Left lung (tissue), 14 donors: Measurements from ENCODE around the gene UBE2D2. TPM values are rescaled to one million over a fixed set of nuclear protein-coding genes. Genes with fewer than 3 reads are reported as not detected.
"Not testable (repeated sequence)": the region's sequence is repeated elsewhere in the genome, so short reads cannot be mapped to it uniquely, and the experiment has no call there.

Experiments used
- ATAC-seq: fragments of 200-7000 bp; cut with Tn5 transposase; one replicate; pipeline ENCODE4 v1.9.1; 2020; ENCODE audit warnings: moderate library complexity
- DNase-seq, 4 donors: peaks; one replicate each; pipeline ENCODE4 v3.0.0-alpha.2; 2013 to 2020
- H3K27ac ChIP-seq, 2 donors: fragments of 200-600 bp; sonication (generic) in 1 of 2; one replicate each; pipeline versions ENCODE4 v1.5.0 to v1.8.0; 2020 to 2021
- H3K27me3 ChIP-seq, 2 donors: fragments of 200-600 bp; sonication (generic) in 1 of 2; one replicate each; pipeline versions ENCODE4 v1.5.0 to v1.8.0; 2020 to 2021
- H3K36me3 ChIP-seq, 2 donors: fragments of 200-600 bp; sonication (generic) in 1 of 2; one replicate each; pipeline versions ENCODE4 v1.5.0 to v1.8.0; 2020 to 2021
- H3K4me1 ChIP-seq, 2 donors: fragments of 200-600 bp; one replicate each; pipeline ENCODE4 v1.8.0; 2021
- H3K4me3 ChIP-seq, 2 donors: fragments of 200-600 bp; sonication (generic) in 1 of 2; one replicate each; pipeline versions ENCODE4 v1.5.0 to v1.8.0; 2020 to 2021; ENCODE audit warnings: mild to moderate bottlenecking in 1 of 2
- H3K9me3 ChIP-seq, 2 donors: fragments of 200-600 bp; sonication (generic) in 1 of 2; one replicate each; pipeline versions ENCODE4 v1.5.0 to v1.8.0; 2020 to 2021
- intact Hi-C, 2 donors: fragments of 100-400 bp; cut with DNase I; formaldehyde crosslinking; loops; one replicate each; pipeline versions ENCODE4 v1.11.2 to v1.14.2; 2022
- long read RNA-seq, 12 donors: library from polyadenylated mRNA in 2 of 12; unstranded in 2 of 12; transcript quantifications; one replicate each; pipeline ENCODE4 v2.0.0 and lab custom pipeline, GENCODE V29; 2019 to 2026
- polyA plus RNA-seq, 6 donors: library from polyadenylated mRNA; unstranded; fragments of 120-200 nt; gene quantifications; one replicate each; pipeline ENCODE4 v1.2.1, GENCODE V29; 2013; ENCODE audit not compliant: insufficient read length in 6 of 6
- total RNA-seq, 2 donors: library from RNA; stranded (reverse); fragmentation: NEBNext Ultra II Directional; extraction: Animal tissue kit (Norgen Biotek cat#: 25700); gene quantifications; one replicate each; pipeline ENCODE4 v1.2.1, GENCODE V29; 2021
- TF ChIP-seq, protein P1 (sequence below), 2 donors: fragments of 200-600 bp; sonication (generic) in 1 of 2; IDR thresholded peaks; one replicate each; pipeline versions ENCODE4 v1.5.0 to v1.8.0; 2021; ENCODE audit warnings: antibody characterized with exemption in 2 of 2
- donor health status: DM: no; HTN: yes; CAD: no.
- donor health status: DM: no; HTN: no; CAD: no.

The UBE2D2 gene
- total RNA-seq, result 100 to 1,000 TPM; 122 to 125 TPM
- 100 to 1,000 TPM; 141 to 160 (median 148) TPM for polyA plus RNA-seq
- long read RNA-seq, donor 1, transcript UBE2D2-202 (7 exons, 2,702 nt), result major isoform, 76 of 208 reads
- long read RNA-seq, donor 1, partial matches to known transcripts, result 120 of 208 reads
- long read RNA-seq, donor 1, other reads (novel, unspliced or antisense), result 9 of 208 reads
- long read RNA-seq, donor 2, transcript UBE2D2-202 (7 exons, 2,702 nt), result major isoform, 58 of 173 reads
- long read RNA-seq, donor 2, partial matches to known transcripts, result 98 of 173 reads
- long read RNA-seq, donor 2, other reads (novel, unspliced or antisense), result 16 of 173 reads
- long read RNA-seq, donor 3, transcript UBE2D2-202 (7 exons, 2,702 nt), result major isoform, 62 of 138 reads
- long read RNA-seq, donor 3, partial matches to known transcripts, result 62 of 138 reads
- long read RNA-seq, donor 3, other reads (novel, unspliced or antisense), result 14 of 138 reads
- long read RNA-seq, donor 4, transcript UBE2D2-202 (7 exons, 2,702 nt), result major isoform, 14 of 21 reads
- long read RNA-seq, donor 4, partial matches to known transcripts, result 3 of 21 reads
- long read RNA-seq, donor 4, other reads (novel, unspliced or antisense), result 4 of 21 reads
- long read RNA-seq, donor 5, transcript UBE2D2-202 (7 exons, 2,702 nt), result major isoform, 61 of 132 reads
- long read RNA-seq, donor 5, partial matches to known transcripts, result 63 of 132 reads
- long read RNA-seq, donor 5, other reads (novel, unspliced or antisense), result 5 of 132 reads
- long read RNA-seq, donor 6, transcript UBE2D2-202 (7 exons, 2,702 nt), result major isoform, 52 of 137 reads
- long read RNA-seq, donor 6, partial matches to known transcripts, result 72 of 137 reads
- long read RNA-seq, donor 6, other reads (novel, unspliced or antisense), result 13 of 137 reads
- long read RNA-seq, donor 7, transcript UBE2D2-202 (7 exons, 2,702 nt), result major isoform, 25 of 58 reads
- long read RNA-seq, donor 7, partial matches to known transcripts, result 32 of 58 reads
- long read RNA-seq, donor 7, other reads (novel, unspliced or antisense), result 0 of 58 reads
- long read RNA-seq, donor 8, transcript UBE2D2-202 (7 exons, 2,702 nt), result major isoform, 64 of 123 reads
- long read RNA-seq, donor 8, partial matches to known transcripts, result 47 of 123 reads
- long read RNA-seq, donor 8, other reads (novel, unspliced or antisense), result 10 of 123 reads
- long read RNA-seq, donor 9, result 0 reads
- long read RNA-seq, donor 10, transcript UBE2D2-202 (7 exons, 2,702 nt), result major isoform, 16 of 18 reads
- long read RNA-seq, donor 10, partial matches to known transcripts, result 1 of 18 reads
- long read RNA-seq, donor 10, other reads (novel, unspliced or antisense), result 1 of 18 reads
- long read RNA-seq, donor 11, transcript UBE2D2-202 (7 exons, 2,702 nt), result major isoform, 79 of 193 reads
- long read RNA-seq, donor 11, partial matches to known transcripts, result 105 of 193 reads
- long read RNA-seq, donor 11, other reads (novel, unspliced or antisense), result 7 of 193 reads
- long read RNA-seq, donor 12, transcript UBE2D2-202 (7 exons, 2,702 nt), result major isoform, 45 of 87 reads
- long read RNA-seq, donor 12, partial matches to known transcripts, result 42 of 87 reads
- long read RNA-seq, donor 12, other reads (novel, unspliced or antisense), result 0 of 87 reads

DNA sequence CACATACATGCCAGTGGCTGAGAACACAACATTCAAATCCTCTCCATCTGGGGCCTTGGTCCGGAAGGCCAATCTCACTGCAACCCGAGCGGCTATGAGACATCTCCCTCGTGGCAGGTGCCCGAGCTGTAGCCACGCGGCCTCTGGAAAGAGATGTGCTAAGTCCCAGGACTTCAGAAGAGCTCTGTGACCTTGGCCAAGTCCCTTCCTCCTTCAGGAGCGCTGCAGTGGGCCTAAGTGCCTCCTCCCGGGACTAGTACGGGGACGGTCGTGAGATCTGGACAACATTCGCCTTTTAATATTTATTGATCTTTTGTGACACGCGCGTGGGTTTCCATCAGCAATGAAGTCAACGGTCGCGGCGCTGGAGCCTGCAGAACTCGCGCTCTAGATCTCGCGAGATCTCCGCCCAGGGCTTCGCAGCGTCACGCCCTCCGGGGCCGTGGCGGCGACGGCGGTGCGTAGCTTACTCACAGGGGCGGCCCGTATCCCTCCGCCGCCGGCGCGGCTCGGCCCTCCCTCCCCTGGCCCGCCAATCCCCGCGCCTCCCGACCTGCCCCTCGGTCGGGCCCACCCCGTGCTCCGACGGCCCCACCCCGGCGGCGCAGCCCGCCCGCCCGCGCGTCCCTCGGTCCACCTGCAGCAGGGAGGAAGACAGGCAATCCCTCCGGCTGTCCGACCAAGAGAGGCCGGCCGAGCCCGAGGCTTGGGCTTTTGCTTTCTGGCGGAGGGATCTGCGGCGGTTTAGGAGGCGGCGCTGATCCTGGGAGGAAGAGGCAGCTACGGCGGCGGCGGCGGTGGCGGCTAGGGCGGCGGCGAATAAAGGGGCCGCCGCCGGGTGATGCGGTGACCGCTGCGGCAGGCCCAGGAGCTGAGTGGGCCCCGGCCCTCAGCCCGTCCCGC is at the start of gene UBE2D2:
Gene UBE2D2, plus strand, starts transcription at position 588 of the 903 bp plus-strand sequence. CDS start 453 bp downstream, outside the sequence.
- Histone ChIP-seq H3K4me3 (peak within 1 kb of the TSS; percentile 77 to 85), H3K27ac (peak within 1 kb of the TSS; percentile 94 to 97), H3K4me1 (peaks cover 25 to 43% of the 10 kb centered on the region in 2 donors), H3K9me3 (no peaks in the 10 kb centered on the region), H3K27me3 (no peaks in the 10 kb centered on the region), H3K36me3 (no peaks in the 10 kb centered on the region)
- peak; percentile 97 to 99 (median 98) for DNase-seq
- intact Hi-C loops, result no loop called here
- TF ChIP-seq, protein P1, sequence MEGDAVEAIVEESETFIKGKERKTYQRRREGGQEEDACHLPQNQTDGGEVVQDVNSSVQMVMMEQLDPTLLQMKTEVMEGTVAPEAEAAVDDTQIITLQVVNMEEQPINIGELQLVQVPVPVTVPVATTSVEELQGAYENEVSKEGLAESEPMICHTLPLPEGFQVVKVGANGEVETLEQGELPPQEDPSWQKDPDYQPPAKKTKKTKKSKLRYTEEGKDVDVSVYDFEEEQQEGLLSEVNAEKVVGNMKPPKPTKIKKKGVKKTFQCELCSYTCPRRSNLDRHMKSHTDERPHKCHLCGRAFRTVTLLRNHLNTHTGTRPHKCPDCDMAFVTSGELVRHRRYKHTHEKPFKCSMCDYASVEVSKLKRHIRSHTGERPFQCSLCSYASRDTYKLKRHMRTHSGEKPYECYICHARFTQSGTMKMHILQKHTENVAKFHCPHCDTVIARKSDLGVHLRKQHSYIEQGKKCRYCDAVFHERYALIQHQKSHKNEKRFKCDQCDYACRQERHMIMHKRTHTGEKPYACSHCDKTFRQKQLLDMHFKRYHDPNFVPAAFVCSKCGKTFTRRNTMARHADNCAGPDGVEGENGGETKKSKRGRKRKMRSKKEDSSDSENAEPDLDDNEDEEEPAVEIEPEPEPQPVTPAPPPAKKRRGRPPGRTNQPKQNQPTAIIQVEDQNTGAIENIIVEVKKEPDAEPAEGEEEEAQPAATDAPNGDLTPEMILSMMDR (IDR thresholded peaks at IDR 0.05), result no peak
- peak; percentile 96 for ATAC-seq

DNA sequence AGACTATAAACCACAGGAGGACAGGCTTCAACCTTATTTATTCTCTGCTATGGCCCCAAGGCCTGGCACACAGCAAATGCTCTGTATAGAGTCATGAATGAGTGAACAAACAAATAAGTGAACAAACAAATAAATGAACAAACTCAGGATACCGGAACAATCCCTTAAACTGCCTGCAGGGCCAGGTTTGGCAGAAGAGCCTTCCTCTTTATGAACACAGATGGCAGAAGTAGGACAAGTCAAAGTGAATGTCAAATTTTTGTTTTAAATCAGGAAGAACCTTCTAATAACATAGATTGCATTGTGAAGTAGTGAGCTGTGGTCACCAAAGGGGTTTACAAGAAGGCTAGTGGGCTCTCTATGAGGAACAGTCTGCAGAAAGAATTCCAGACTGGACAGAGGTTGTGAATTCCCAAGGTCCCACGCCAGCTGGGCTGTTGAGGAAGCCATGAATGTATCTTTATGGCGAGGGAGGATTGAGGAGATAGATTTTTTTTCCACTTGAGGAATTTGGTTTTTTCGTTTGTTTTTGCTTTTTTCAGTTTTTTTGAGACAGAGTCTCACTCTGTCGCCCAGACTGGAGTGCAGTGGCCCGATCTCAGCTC is 48.3 kb upstream of the UBE2D2 start:
- intact Hi-C loops, result loop anchor here in 1 of 2 donors (5.0 kb wide), 1 partner anchor 91 kb away; no protein-coding TSS in a partner anchor
- no peak for DNase-seq
- no peaks in the 10 kb centered on the region for H3K9me3 ChIP-seq
- no peak overlapping the region for H3K4me3 ChIP-seq
- H3K36me3 ChIP-seq, result no peaks in the 10 kb centered on the region
- no peak overlapping the region for H3K27ac ChIP-seq
- TF ChIP-seq, protein P1 (IDR thresholded peaks at IDR 0.05), result no peak
- no peak for ATAC-seq
- no peaks in the 10 kb centered on the region for H3K27me3 ChIP-seq
- H3K4me1 ChIP-seq, result peaks cover 4 to 15% of the 10 kb centered on the region in 2 donors

- TF ChIP-seq, protein P1 (IDR thresholded peaks at IDR 0.05), result peak; percentile 62 to 79
- peak; percentile 88 for ATAC-seq
- intact Hi-C loops, result loop anchor here in 1 of 2 donors (5.0 kb wide), 1 partner anchor 91 kb away; no protein-coding TSS in a partner anchor
These were observed 47.7 kb upstream of the UBE2D2 start for GRCh38 chr5:139513434-139513833.

More at GRCh38 chr5:139513434-139513833, 47.7 kb upstream of the UBE2D2 start:
- peak in 3 of 4 donors; percentile 75 to 92 (median 85) for DNase-seq
- H3K27me3 ChIP-seq, H3K4me3 ChIP-seq, H3K9me3 ChIP-seq, H3K36me3 ChIP-seq, H3K27ac ChIP-seq: not testable (repeated sequence)
- H3K4me1 ChIP-seq, result peaks cover 4 to 19% of the 10 kb centered on the region in 2 donors
